Osteocyte (in vitro differentiated cells): Measurements from ENCODE around the gene GALNT15. TPM values are rescaled to one million over a fixed set of nuclear protein-coding genes. Genes with fewer than 3 reads are reported as not detected.

Experiments used
- DNase-seq: peaks from one replicate; pipeline ENCODE4 v3.0.0; 2021; ENCODE audit warnings: mixed read lengths; ENCODE audit not compliant: unreplicated experiment; ENCODE audit errors: extremely low spot score
- H3K27ac Mint-ChIP-seq: one replicate; pipeline ENCODE4 v1.8.0; 2021; ENCODE audit warnings: mild to moderate bottlenecking, mixed read lengths; ENCODE audit not compliant: unreplicated experiment
- H3K27me3 Mint-ChIP-seq: one replicate; pipeline ENCODE4 v1.8.0; 2021; ENCODE audit warnings: mixed read lengths; ENCODE audit not compliant: unreplicated experiment
- H3K36me3 Mint-ChIP-seq: one replicate; pipeline ENCODE4 v1.8.0; 2021; ENCODE audit warnings: mixed read lengths; ENCODE audit not compliant: unreplicated experiment
- H3K4me1 Mint-ChIP-seq: one replicate; pipeline ENCODE4 v1.8.0; 2021; ENCODE audit warnings: mixed read lengths; ENCODE audit not compliant: unreplicated experiment
- H3K4me3 Mint-ChIP-seq: one replicate; pipeline ENCODE4 v1.8.0; 2021; ENCODE audit warnings: mild to moderate bottlenecking, moderate library complexity, mixed read lengths; ENCODE audit not compliant: unreplicated experiment
- H3K9me3 Mint-ChIP-seq: one replicate; pipeline ENCODE4 v1.8.0; 2021; ENCODE audit warnings: mixed read lengths; ENCODE audit not compliant: unreplicated experiment
- CTCF ChIP-seq: fragments of 200-600 bp; sonication (generic); IDR thresholded peaks from 2 replicates; pipeline ENCODE4 v1.5.0; 2021; ENCODE audit warnings: antibody characterized with exemption, mild to moderate bottlenecking, moderate library complexity
- total RNA-seq: library from RNA; stranded (reverse); gene quantifications from 2 replicates; pipeline ENCODE4 v1.2.1, GENCODE V29; 2021

Gene GALNT15
- total RNA-seq, 1 donor from 2014 or later: 0.56 TPM

DNA sequence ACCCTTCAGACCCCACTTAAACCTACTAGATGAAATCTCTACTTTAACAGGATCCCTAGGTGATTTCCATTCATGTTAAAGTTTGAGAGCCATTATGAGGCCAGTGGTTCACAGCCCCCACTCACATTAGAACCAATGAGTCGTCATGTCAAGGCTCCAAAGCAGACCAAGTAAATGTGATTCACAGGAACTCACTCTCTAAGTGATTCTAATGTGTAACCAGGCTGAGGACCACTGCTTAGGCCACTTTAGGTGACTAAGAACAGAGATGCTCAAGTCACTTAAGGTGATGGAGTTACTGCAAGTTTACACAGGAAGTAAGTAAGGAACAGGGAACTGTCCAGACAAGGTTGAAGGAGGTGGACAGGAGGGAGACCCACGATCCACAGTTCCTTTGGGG, 7.7 kb downstream of the GALNT15 start:
- Mint-ChIP-seq H3K4me1 (peaks cover 14% of the 10 kb centered on the region), H3K27ac (no peak overlapping the region), H3K4me3 (no peak overlapping the region), H3K36me3 (no peaks in the 10 kb centered on the region), H3K27me3 (no peaks in the 10 kb centered on the region), H3K9me3 (no peaks in the 10 kb centered on the region)
- no peak for TF ChIP-seq CTCF
- no peak for DNase-seq

DNA sequence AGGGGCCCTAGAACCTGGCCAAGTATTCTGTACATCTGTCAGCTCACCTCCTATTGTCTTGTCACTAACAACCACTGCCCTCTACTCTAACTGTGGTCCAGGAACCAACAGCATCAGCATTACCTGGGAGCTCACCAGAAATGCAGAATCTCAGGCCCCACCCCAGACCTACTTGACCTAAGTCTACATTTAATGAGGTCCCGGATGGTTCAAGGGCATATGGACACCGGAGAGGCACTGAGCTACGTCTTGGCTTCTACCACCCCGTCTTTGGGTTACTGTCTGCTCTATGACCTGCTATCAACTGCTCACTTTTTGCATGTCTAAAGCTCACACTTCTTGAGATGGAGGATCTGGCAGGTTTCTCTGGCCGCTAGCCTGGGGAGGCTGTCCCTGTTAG, 8.1 kb downstream of the GALNT15 start:
- Mint-ChIP-seq H3K27ac (no peak overlapping the region), H3K4me1 (peaks cover 14% of the 10 kb centered on the region), H3K27me3 (no peaks in the 10 kb centered on the region), H3K36me3 (no peaks in the 10 kb centered on the region), H3K9me3 (no peaks in the 10 kb centered on the region), H3K4me3 (no peak overlapping the region)
- TF ChIP-seq CTCF: no peak
- no peak for DNase-seq

DNA sequence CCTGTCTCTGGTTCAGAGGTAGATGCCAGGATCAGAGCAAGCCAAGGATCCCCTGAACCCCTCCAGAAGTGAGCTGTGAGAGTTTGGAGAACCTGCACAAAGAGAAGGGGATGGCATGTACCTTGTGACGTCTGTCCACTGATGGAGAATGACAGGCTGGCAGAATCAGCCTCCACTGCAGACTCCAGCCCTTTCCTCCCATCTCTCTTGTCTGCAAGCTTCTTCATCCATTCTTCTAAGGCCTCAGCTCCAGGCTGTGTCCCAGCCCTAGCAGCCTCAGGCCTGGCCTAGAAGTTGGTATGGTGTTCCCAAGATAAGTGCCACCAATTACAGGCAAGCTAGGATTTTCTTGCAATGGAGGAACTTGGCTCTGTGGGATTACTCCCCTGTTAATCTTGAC, 8.6 kb downstream of the GALNT15 start:
- Mint-ChIP-seq H3K27me3 (no peaks in the 10 kb centered on the region), H3K4me3 (no peak overlapping the region), H3K27ac (no peak overlapping the region), H3K36me3 (no peaks in the 10 kb centered on the region), H3K4me1 (peaks cover 12% of the 10 kb centered on the region), H3K9me3 (no peaks in the 10 kb centered on the region)
- no peak for TF ChIP-seq CTCF
- no peak for DNase-seq

DNA sequence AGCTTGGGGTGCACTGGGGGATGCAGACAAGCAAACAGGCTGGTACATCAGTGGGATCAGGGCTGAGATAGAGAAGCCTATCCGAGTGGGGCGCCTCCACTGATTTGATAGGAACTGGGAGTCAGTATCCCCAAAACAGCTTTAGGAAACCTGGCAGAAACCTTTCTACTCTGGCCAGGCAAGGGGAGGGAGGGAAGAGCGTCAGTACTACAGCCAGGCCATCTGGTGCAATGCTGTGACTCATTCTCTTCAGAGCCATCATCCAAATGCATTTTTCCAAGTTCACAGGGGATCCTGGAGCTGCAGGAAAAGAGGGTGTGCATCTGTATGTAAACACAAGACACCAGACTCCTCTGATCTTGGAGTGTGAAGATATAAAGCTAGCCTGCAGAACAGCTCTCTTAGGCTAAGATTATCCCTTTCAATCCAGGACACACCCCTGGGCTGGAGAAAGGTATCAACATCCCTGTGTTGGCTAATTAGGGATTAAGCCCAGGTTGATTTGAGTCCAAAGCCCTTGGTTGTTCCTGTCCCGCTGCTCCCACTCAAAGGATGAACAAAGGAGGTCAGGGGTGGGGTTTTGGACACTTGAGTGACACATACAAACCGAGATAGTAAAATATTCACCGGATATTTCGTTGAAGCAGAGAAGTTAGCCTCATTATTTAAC, 9.3 kb downstream of the GALNT15 start:
- H3K4me1 Mint-ChIP-seq: peaks cover 8% of the 10 kb centered on the region
- no peaks in the 10 kb centered on the region for H3K27me3 Mint-ChIP-seq
- H3K4me3 Mint-ChIP-seq: no peak overlapping the region
- no peak for TF ChIP-seq CTCF
- peak; percentile 38 for DNase-seq
- no peaks in the 10 kb centered on the region for H3K9me3 Mint-ChIP-seq
- peak overlapping the region; percentile 7 for H3K27ac Mint-ChIP-seq
- H3K36me3 Mint-ChIP-seq: no peaks in the 10 kb centered on the region

DNA sequence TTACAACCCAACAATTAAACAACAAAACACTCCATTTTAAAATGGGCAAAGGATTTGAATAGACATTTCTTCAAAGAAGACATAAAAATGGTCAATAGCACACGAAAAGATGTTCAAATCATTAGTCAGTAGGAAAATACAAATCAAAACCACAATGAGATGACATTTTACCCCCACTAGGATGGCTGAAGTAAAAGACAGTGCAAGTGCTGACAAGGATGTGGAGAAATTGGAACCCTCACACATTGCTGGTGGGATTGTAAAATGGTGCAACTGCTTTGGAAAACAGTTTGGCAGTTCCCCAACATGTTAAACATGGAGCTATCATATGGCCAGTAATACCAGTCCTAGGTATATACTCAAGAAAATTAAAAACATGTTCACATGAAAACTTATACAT, 11.6 kb downstream of the GALNT15 start:
- no peak for DNase-seq
- H3K4me3 Mint-ChIP-seq: no peak overlapping the region

More for the DNA sequence above, 11.6 kb downstream of the GALNT15 start:
- no peaks in the 10 kb centered on the region for H3K36me3 Mint-ChIP-seq
- no peak overlapping the region for H3K27ac Mint-ChIP-seq
- peaks cover 4% of the 10 kb centered on the region for H3K27me3 Mint-ChIP-seq
- H3K4me1 Mint-ChIP-seq: peaks cover 8% of the 10 kb centered on the region
- no peaks in the 10 kb centered on the region for H3K9me3 Mint-ChIP-seq
- no peak for TF ChIP-seq CTCF
